ENCODE data around the gene ACCSL.

ACCSL gene

DNA sequence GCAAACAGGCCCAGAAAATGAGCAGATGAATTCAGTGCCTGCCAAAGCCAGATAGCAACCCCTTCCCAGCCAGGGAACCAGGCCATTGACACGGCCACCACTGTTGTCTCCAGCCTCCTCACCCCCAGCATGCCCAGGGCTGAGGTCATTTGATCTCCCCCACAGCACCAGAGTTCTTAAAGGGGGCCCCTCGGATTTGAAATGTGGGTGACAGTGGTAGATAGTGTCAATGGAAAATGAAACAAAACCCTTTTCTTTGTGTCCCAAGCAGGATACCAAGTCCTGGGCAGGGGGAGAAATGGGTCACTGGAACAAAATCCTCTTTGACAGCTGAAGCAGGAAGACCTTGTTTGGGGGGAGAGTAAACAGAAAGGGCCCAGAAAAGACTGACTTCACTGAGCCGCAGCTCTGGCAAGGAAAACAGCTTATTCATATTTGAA is 14.3 kb upstream of the ACCSL start:
- no peak for DNase-seq (ENCODE audit: low read depth)
- TF ChIP-seq, protein P1, sequence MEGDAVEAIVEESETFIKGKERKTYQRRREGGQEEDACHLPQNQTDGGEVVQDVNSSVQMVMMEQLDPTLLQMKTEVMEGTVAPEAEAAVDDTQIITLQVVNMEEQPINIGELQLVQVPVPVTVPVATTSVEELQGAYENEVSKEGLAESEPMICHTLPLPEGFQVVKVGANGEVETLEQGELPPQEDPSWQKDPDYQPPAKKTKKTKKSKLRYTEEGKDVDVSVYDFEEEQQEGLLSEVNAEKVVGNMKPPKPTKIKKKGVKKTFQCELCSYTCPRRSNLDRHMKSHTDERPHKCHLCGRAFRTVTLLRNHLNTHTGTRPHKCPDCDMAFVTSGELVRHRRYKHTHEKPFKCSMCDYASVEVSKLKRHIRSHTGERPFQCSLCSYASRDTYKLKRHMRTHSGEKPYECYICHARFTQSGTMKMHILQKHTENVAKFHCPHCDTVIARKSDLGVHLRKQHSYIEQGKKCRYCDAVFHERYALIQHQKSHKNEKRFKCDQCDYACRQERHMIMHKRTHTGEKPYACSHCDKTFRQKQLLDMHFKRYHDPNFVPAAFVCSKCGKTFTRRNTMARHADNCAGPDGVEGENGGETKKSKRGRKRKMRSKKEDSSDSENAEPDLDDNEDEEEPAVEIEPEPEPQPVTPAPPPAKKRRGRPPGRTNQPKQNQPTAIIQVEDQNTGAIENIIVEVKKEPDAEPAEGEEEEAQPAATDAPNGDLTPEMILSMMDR (conservative IDR thresholded peaks at IDR 0.05; ENCODE audit: control insufficient read depth, insufficient read depth, low read depth, low read length): no peak
- no peak overlapping the region for H3K4me3 ChIP-seq (ENCODE audit: control insufficient read depth, low read depth, low read length)

DNA sequence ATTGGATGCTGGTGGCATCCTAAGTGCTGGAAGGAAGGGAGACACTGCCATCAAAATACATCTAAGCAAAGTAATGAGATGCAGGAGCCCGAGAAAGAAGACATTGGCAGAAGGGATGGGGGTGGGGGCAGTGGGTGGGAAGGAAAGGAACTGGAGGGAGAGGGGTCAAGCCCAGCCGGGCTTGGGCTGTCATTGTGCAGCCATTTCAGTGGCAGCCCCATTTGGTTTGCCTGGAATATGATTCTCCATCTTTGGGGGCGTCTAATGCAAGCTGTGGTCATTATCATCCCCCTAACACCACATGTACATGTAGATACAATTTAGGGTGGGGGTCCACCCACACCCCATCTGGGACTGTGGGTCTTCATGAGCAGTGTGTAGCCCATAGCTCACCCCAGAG is 13.9 kb upstream of the ACCSL start:
- H3K4me3 ChIP-seq (ENCODE audit: control insufficient read depth, low read depth, low read length): no peak overlapping the region
- TF ChIP-seq, protein P1 (conservative IDR thresholded peaks at IDR 0.05; ENCODE audit: control insufficient read depth, insufficient read depth, low read depth, low read length): no peak
- no peak for DNase-seq (ENCODE audit: low read depth)

DNA sequence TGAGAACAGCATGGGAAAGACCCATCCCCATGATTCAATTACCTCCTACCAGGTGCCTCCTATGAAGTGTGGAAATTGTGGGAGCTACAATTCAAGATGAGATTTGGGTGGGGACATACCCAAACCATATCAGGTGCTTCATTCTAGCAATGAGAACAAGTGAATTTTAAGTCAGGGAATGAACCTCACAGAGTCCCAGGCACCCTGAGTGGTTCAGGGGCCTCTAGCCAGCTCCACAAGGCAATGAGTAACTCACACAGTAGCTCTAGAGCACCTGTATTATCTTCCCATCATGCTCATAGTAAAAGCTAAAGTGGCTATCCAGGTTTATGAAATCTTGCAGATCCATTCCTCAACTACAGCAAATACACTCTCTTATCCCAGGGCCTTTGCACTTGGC is 13.1 kb upstream of the ACCSL start:
- TF ChIP-seq, protein P1 (conservative IDR thresholded peaks at IDR 0.05; ENCODE audit: control insufficient read depth, insufficient read depth, low read depth, low read length): no peak
- no peak for DNase-seq (ENCODE audit: low read depth)

DNA sequence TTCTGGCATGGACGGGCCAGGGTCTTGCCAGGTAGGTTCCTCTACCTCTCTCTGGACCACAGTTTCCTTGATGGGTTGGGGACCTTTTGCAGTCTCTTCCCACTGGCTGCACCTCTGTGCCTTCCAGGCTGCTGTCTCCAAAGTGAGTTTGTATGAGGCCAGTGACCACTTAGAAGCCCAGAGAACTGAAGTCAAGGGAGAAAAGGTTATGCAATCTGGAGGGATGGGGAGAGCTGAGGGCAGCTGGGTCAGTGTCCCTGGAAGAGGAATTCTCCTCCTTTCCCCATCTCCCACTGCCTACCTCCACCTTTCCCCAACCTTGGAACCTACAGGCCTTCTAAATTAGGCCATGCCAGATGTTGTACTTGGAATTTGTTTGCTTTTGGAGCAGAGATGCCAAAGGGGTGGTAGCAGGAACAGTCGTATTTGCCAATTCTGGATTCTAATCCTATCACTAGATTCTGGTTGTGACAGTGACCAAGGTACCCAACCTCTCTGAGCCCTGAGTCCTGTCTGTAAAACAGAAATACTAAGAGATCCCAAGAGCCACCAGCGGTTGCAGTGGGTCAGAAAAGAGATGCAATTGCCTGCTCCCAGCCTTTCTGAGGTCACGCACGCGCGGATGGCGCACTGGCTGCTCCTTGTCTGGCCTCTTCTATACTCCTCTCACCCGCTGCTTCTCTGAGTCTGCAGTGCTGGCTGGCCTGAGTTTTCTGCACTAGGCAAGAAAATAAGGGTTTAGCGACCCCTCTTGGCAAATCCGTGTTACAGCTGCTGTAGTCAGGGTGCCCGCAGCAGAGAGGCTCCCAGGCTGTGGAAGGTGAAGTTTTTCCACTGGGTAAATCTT is 10.7 kb upstream of the ACCSL start:
- H3K4me3 ChIP-seq (ENCODE audit: control insufficient read depth, low read depth, low read length): no peak overlapping the region
- peak; percentile 89 for DNase-seq (ENCODE audit: low read depth)
- TF ChIP-seq, protein P1 (conservative IDR thresholded peaks at IDR 0.05; ENCODE audit: control insufficient read depth, insufficient read depth, low read depth, low read length): peak; percentile 93

More for the DNA sequence above, 13.1 kb upstream of the ACCSL start:
- H3K4me3 ChIP-seq (ENCODE audit: control insufficient read depth, low read depth, low read length): no peak overlapping the region

DNA sequence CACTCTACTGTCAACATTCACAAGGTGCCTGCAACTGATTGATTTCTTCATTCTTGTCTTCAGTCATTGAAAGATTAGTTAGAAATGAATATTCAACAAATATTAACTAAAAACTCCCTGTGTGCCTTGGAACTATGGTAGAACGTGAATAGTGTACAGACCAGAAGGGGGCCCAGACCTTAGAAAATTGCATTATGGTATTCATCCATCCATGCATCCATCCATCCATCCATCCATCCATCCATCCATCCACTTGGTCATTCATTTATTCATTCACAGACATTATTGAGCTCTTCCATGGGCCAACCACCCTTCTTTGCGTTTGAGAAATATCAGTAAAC is 10.2 kb upstream of the ACCSL start:
- TF ChIP-seq, protein P1 (conservative IDR thresholded peaks at IDR 0.05; ENCODE audit: control insufficient read depth, insufficient read depth, low read depth, low read length): no peak
- H3K4me3 ChIP-seq (ENCODE audit: control insufficient read depth, low read depth, low read length): no peak overlapping the region
- DNase-seq (ENCODE audit: low read depth): no peak

DNA sequence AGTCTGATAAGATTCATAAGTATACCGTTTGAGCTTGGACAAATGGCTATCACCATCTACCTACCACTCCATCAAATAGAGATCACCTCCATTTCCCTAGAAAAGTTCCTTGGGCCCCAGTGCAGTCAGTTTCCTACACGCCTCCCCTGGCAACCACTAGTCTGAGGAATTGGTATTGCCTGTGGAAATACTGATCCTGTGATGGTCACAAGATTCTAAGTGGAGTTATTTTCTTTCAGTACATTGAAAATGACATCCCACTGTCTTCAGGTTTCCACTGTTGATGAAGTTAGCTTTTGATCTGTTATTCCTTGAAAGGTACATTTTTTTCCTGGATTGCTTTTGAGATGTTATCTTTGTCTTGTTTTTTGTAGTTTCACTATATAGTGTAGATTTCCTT is 4.6 kb upstream of the ACCSL start:
- TF ChIP-seq, protein P1 (conservative IDR thresholded peaks at IDR 0.05; ENCODE audit: control insufficient read depth, insufficient read depth, low read depth, low read length): no peak
- no peak overlapping the region for H3K4me3 ChIP-seq (ENCODE audit: control insufficient read depth, low read depth, low read length)
- DNase-seq (ENCODE audit: low read depth): no peak

All from fibroblast of mammary gland (primary cell).